ENCODE measurements around the gene PRKAG2. TPM values are rescaled to one million over a fixed set of nuclear protein-coding genes. Genes with fewer than 3 reads are reported as not detected.

The PRKAG2 gene
- total RNA-seq, 2 donors from 2014 or later = 41.3 to 51.8 TPM

DNA sequence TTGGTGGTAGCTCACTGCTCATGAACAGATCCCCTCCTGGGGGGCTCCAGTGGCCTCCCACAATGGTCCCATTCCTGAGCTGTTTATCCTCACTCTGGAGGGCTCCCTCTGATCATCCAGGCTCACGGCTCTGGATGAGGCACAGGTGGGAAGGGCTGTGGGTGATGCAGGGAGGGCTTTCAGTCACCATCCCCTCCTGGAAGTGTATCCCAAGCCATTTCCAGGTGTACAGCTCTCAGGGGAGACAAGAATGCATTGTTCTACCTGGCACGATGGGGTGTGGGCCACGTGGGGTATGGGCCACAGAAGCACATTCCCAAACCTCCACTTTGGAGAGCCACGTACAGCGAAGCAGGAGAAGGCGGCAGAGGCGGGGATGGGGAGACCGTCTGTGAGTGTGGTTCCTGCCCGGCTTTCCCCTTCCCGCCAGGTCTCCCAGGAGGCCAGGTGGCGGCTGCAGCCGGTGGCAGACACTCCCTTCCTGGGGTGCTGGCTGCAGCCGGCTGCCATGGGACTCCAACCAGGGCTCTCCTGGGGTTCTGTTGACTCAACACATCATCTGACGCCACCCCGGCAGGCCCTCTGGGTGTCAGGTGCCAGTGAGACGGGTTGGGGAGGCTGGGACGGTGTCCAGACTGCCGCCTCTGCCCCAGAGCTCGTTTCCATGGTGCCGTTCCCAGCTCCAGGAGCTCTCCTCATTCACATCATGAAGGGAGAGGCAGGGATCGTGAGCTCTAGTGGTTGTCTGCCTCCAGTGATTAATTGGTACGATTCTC, 187.5 kb downstream of the PRKAG2 start:
- no peak for ATAC-seq
- H3K36me3 Mint-ChIP-seq (ENCODE audit: low read depth) = no peaks in the 10 kb centered on the region
- no peak overlapping the region for H3K27ac Mint-ChIP-seq

DNA sequence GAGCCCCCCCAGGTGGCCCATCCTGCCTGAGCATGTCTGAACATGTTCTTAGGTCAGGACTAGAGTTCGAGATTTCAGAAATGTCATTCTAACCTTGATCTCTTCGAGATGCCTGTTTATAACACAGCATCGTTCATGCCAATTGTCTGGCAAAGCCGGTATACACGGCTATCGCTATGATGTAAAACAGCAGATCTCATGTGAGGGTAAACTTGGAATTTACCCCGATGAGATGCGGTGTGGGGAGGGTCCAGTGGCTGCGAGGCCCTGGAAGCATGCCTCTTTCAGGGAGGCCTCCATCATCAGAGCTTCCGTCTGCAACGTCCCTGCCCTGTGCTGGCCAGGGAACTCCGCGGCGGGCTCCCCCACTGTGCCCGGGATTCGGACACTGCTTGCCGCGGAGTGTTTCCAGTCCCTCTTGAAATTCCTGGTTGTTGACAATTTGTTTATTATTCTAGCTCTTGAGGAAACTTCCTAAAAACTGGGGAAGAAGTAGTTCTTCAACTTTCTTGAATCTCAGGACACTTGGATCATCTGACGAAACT, 188.6 kb downstream of the PRKAG2 start:
- H3K9me3 ChIP-seq (ENCODE audit: control insufficient read depth, low read length, poor library complexity, severe bottlenecking) = no peaks in the 10 kb centered on the region
- H3K27ac Mint-ChIP-seq = no peak overlapping the region
- H3K27me3 Mint-ChIP-seq = no peaks in the 10 kb centered on the region
- ATAC-seq (no peak), DNase-seq (no peak)
- no peak overlapping the region for H3K4me3 Mint-ChIP-seq
- peaks cover 3% of the 10 kb centered on the region for H3K4me1 Mint-ChIP-seq
- no peaks in the 10 kb centered on the region for H3K36me3 Mint-ChIP-seq (ENCODE audit: low read depth)

More for the DNA sequence above, 187.5 kb downstream of the PRKAG2 start:
- Mint-ChIP-seq H3K4me1 (peaks cover 5% of the 10 kb centered on the region), H3K4me3 (no peak overlapping the region), H3K27me3 (no peaks in the 10 kb centered on the region)
- H3K9me3 ChIP-seq (ENCODE audit: control insufficient read depth, low read length, poor library complexity, severe bottlenecking) = no peaks in the 10 kb centered on the region
- DNase-seq = no peak

DNA sequence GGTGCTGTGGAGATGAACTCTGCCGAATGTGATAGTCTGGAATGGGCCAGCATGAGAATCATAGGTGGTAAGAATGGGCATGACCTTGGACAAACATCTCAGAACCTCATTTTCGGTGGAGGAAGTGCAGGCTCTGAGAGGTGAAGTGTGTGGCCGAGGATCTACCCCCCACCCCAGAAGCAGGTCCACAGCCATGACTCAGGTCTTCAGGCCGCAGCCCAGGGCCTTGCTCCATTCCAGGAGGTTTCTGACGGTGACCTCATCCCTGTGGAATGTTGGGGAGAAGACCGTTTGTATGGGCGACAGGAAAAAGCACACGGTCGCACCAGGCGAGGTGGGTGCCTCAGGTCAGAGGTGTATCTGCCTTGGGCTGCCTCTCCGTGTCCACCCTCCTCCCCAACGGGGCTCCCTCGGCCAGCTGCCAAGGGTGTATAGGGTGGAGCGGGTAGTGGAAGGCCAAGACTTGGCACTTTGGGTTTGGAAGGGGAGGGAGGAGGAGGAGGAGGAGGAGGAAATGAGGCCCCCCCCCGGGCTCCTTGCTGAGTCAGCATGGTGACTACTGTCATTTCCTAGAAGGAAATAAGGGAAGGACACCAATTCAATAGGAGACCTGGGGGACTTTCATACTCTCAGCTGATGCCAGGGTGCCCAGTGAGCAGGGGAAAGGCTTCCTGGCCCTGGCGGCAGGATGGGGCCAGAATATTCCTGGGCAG, 189.2 kb downstream of the PRKAG2 start:
- H3K9me3 ChIP-seq (ENCODE audit: control insufficient read depth, low read length, poor library complexity, severe bottlenecking) = no peaks in the 10 kb centered on the region
- H3K27me3 Mint-ChIP-seq = no peaks in the 10 kb centered on the region
- peaks cover 3% of the 10 kb centered on the region for H3K4me1 Mint-ChIP-seq
- ATAC-seq (no peak), DNase-seq (no peak)
- H3K36me3 Mint-ChIP-seq (ENCODE audit: low read depth) = no peaks in the 10 kb centered on the region
- H3K4me3 Mint-ChIP-seq = no peak overlapping the region
- no peak overlapping the region for H3K27ac Mint-ChIP-seq

DNA sequence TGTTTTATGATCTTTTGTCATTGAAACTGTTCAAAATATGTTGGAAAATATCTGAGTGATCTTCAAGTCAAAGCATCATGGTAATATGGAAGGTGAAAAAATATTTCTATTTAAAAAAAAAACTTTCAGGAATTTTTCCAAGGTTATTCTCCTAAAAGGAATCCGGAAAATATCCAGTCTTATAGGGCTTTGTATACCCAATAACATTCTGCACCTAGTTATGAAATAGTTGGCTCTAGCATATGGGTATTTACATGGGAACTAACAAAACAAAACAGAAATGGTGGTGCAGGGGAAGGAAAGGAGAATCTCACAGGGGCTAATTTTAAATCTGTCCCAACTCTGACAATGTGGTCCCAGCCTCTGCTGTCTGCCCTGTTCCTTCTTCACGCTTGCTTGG, 190.1 kb downstream of the PRKAG2 start:
- no peaks in the 10 kb centered on the region for H3K9me3 ChIP-seq (ENCODE audit: control insufficient read depth, low read length, poor library complexity, severe bottlenecking)
- Mint-ChIP-seq H3K4me1 (peaks cover 4% of the 10 kb centered on the region), H3K27ac (no peak overlapping the region), H3K36me3 (ENCODE audit: low read depth) (no peaks in the 10 kb centered on the region), H3K27me3 (no peaks in the 10 kb centered on the region), H3K4me3 (no peak overlapping the region)
- DNase-seq = no peak
- no peak for ATAC-seq

DNA sequence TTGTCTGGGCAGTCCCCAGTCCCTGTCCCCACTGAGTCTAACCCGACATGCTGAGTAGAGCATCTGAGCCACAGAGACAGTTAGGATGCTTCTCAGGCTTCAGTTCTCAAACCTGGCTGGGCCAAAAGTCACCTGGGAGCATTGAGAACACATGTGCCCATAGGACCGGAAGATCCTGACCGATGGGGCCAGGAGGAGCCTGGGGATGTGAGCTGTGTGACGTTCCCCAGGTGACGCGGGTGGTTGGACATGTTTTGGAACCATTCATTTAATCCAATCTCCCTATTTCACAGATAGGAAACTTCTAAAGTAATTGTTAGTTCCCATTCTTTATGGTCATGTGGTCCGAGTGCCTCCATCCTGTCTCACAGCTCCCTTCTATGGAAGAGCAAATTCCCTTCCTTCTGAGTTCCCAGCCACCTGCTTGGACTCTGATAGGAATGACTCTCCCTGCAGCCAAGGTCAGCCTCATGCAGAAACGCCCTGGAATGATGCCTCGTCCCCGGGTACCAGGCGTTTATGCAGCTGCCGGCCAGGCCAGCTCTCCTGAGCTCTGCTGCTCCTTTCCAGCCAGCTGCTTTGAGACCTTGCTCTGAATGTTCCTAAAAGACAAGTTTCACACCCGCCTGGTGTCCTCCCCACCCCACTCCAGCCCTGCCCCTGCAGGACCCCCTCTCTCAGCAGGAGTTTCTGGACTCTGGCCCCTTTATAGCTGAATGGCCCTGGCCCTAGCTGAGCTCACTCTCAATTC, 190.7 kb downstream of the PRKAG2 start:
- Mint-ChIP-seq H3K4me1 (peaks cover 4% of the 10 kb centered on the region), H3K36me3 (ENCODE audit: low read depth) (no peaks in the 10 kb centered on the region), H3K27me3 (no peaks in the 10 kb centered on the region), H3K27ac (no peak overlapping the region), H3K4me3 (no peak overlapping the region)
- ATAC-seq (no peak), DNase-seq (no peak)
- no peaks in the 10 kb centered on the region for H3K9me3 ChIP-seq (ENCODE audit: control insufficient read depth, low read length, poor library complexity, severe bottlenecking)

DNA sequence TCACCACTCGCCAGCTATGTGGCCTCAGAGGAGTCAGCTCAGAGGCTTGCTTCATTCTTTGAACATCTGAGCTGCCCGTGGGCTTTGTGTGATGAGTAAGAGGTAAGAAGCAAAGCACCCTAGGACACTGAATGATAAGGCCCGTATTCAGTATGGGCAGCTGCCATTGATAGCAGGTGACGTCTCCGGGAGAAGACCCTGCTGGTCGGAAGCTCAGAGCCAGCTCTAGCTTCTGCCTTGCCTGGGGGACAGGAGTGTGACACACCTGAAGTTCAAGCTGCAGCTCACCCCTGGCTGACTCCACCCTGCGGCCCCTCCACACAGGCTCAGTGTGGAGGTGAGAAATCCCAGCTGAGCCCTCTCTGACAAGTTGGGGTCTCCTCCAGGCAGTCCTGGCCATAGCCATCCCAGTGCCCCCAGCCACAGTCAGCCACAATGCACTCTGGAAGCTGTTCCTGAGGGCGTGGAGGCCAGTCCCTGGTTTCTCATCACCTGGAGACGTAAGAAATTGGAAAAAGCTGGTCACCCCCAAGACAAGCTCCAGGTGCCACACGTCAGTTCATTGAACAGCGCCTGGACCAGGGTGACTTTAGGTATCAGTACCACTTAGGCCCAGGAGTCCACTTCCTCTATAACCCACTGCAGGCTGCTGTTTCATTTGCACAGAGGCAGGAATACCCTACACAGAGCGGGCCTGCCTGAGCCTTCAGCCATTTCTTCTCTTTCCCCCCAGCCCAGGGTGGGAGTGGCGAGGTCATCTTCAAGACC, 192.3 kb downstream of the PRKAG2 start:
- no peaks in the 10 kb centered on the region for H3K9me3 ChIP-seq (ENCODE audit: control insufficient read depth, low read length, poor library complexity, severe bottlenecking)
- Mint-ChIP-seq H3K27me3 (no peaks in the 10 kb centered on the region), H3K4me1 (peaks cover 10% of the 10 kb centered on the region), H3K4me3 (no peak overlapping the region), H3K27ac (no peak overlapping the region), H3K36me3 (ENCODE audit: low read depth) (no peaks in the 10 kb centered on the region)
- ATAC-seq (no peak), DNase-seq (no peak)

DNA sequence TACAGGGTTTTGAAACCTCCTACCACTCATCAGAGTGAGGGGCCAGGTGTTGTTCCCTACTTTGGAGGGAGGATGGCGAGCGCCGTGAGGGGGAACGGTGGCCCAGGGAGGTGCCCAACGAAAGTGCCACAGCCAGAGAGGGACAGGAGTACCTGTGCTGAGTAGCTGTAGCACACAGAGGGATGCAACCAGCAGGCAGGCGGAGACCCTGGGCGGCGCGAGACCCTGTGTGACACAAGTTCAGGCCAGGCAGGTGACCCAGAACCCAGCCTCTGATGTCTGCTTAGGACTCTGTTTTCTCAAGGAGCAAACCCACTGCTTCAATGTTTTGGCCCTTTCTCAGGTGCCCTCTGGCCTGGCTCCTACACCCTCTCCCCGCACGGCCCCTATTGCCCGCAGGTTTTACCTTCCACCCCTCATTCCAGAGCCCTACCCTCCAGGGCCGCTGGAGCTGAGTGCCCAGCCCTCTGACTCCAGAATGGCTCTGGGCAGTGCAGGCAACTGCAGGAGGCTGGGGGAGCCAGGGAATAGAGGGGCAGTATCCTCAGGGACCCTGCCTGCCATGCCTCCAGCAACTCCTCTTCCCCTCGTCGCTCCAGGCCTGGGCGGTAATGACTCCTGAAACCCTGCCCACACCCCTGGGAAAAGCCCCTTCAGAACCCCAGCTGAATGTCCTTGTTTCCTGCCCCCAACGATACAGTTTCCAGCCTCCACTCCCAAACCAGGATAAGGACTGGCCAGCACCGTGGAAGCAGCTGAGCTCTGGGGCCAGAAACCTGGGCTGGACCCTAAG, 193.1 kb downstream of the PRKAG2 start:
- H3K9me3 ChIP-seq (ENCODE audit: control insufficient read depth, low read length, poor library complexity, severe bottlenecking) = no peaks in the 10 kb centered on the region
- no peaks in the 10 kb centered on the region for H3K36me3 Mint-ChIP-seq (ENCODE audit: low read depth)
- no peak overlapping the region for H3K4me3 Mint-ChIP-seq
- H3K4me1 Mint-ChIP-seq = peaks cover 11% of the 10 kb centered on the region
- no peak for DNase-seq
- no peak overlapping the region for H3K27ac Mint-ChIP-seq
- no peaks in the 10 kb centered on the region for H3K27me3 Mint-ChIP-seq
- no peak for ATAC-seq

DNA sequence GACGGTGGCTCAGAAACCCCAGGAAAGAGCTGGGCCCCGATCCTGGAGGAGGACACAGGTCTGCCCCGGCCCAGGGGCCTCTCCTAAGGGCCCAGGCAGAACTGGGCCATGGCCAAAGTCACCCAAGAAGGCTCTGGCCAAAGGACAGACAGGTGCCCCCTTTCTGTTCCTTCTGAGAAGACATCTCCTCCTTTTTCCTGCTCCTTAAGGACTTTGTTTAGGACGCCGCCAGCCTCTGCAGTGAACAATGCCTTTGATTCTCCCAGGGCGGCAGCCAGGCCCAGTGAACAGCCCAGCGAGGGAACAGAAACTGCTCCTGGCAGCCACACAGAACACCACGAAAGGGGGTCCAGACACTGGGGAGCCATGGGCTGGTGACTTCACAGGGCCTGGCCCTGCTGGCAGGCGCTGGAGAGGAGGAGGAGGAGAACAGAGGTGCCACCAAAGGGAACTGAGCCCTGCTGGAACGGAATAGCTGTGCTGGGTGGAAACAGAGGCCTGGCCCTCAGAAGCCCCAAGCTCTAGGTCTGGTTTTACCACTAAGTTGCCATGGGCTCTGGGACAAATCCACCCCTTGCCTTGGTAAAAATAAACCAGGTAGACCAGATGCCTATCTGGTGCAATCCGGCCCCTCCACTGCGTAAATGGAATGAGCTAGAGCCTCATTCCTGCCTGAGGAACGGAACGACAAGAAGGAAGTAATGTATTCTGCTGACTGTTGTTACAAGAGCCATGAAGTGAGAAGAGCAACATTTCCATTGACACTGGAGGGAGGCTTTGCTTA, 193.9 kb downstream of the PRKAG2 start:
- Mint-ChIP-seq H3K27ac (no peak overlapping the region), H3K36me3 (ENCODE audit: low read depth) (no peaks in the 10 kb centered on the region)

DNA sequence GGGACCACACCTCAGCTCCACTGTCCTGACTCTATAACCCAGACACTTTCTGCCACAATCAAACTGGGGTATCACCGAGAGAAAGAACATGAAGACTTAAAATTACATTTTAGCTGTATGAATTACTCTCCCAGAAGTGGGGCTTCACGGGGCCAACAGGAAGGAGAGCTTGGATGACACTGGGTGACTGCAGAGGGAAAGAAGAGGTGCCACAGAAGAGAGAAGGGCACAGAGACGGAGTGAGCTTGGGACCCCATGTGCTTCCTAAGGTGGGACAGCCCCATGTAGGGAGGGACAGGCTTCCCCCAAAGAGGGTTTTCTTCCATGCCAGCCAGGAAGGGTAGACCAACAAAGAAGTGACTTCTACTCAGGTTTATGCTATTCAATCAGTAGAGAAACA, 195.2 kb downstream of the PRKAG2 start:
- Mint-ChIP-seq H3K4me1 (peaks cover 21% of the 10 kb centered on the region), H3K27ac (no peak overlapping the region), H3K4me3 (no peak overlapping the region), H3K27me3 (no peaks in the 10 kb centered on the region), H3K36me3 (ENCODE audit: low read depth) (no peaks in the 10 kb centered on the region)
- ATAC-seq = no peak
- DNase-seq = no peak
- H3K9me3 ChIP-seq (ENCODE audit: control insufficient read depth, low read length, poor library complexity, severe bottlenecking) = no peaks in the 10 kb centered on the region

More for the DNA sequence above, 193.9 kb downstream of the PRKAG2 start:
- no peaks in the 10 kb centered on the region for H3K9me3 ChIP-seq (ENCODE audit: control insufficient read depth, low read length, poor library complexity, severe bottlenecking)
- ATAC-seq = no peak
- H3K4me1 Mint-ChIP-seq = peaks cover 16% of the 10 kb centered on the region
- no peaks in the 10 kb centered on the region for H3K27me3 Mint-ChIP-seq
- no peak overlapping the region for H3K4me3 Mint-ChIP-seq
- no peak for DNase-seq

DNA sequence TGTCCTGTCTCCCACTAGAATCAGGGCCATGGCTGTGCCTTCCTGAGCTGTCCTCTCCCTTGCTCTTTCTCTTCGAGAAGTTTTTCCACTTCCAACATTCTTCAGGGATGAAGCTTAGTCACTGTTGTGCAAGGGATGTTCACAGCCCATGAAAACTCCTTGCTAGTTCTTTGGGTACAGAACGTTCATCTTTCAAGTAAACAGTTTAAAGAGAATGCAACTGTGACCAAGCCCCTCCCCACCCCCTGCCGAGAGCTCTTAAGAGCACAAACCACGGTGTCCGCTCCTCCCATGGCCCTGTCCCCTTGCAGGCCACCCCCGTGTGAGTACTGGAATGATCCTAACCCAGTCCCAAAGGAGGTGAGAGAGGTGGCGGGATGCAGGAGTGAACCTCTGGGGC, 196.1 kb downstream of the PRKAG2 start:
- no peaks in the 10 kb centered on the region for H3K36me3 Mint-ChIP-seq (ENCODE audit: low read depth)
- H3K4me1 Mint-ChIP-seq = peaks cover 21% of the 10 kb centered on the region
- no peaks in the 10 kb centered on the region for H3K9me3 ChIP-seq (ENCODE audit: control insufficient read depth, low read length, poor library complexity, severe bottlenecking)
- ATAC-seq = no peak
- H3K27ac Mint-ChIP-seq = no peak overlapping the region
- H3K27me3 Mint-ChIP-seq = no peaks in the 10 kb centered on the region
- DNase-seq = no peak
- H3K4me3 Mint-ChIP-seq = no peak overlapping the region

DNA sequence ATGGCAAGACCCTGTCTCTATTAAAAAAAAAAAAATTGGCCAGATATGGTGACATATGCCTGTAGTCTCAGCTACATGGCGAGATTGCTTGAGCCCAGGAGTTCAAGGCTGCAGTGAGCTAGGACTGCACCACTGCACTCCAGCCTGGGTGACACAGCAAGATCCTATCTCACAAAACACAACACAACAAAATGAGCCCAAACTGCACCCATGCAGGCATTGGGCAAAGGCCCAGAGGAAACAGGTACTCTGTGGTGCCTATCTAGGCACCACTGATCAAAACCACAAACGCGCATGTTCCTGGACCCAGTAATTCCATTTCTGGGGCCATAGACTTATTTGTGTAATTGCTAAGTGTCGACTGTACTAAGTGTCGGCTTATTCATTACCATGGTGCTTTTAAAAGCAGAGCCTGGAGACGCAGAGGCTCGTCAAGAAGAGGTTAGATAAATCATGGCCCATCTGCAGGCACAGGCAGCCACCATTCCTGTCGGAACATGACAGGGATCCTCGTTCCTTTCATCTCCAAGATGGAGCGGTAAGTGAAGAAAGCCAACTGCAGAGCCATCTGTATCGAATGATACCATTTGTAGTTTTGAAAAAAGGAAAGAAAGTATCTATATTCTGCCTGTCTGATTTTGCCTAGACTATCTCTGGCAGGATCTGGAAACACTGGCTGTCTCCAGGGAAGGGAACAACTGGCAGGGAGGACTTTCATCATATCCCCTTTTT, 196.9 kb downstream of the PRKAG2 start:
- H3K9me3 ChIP-seq (ENCODE audit: control insufficient read depth, low read length, poor library complexity, severe bottlenecking) = no peaks in the 10 kb centered on the region
- no peak for DNase-seq
- Mint-ChIP-seq H3K4me3 (no peak overlapping the region), H3K27ac (peak overlapping the region; percentile 27), H3K4me1 (peaks cover 21% of the 10 kb centered on the region), H3K27me3 (no peaks in the 10 kb centered on the region), H3K36me3 (ENCODE audit: low read depth) (no peaks in the 10 kb centered on the region)
- no peak for ATAC-seq

All from T-helper 17 cell (primary cell).